Adrenal gland (tissue), 12 donors: ENCODE data around the gene DIPK1B. TPM values are rescaled to one million over a fixed set of nuclear protein-coding genes. Genes with fewer than 3 reads are reported as not detected.

ENCODE experiments used
- DNase-seq, 7 donors: peaks; one replicate each; pipeline ENCODE4 v3.0.0-alpha.2; 2019 to 2020
- H3K27ac ChIP-seq, 5 donors: fragments of 200-600 bp; sonication (generic) in 4 of 5; 1 replicate in 3 of 5; 2 replicates in 2 of 5; pipeline versions ENCODE4 v1.5.1 to v1.8.0; 2016 to 2020; ENCODE audit warnings: mild to moderate bottlenecking in 1 of 5
- H3K27me3 ChIP-seq: fragments of 200-600 bp; 2 replicates; pipeline ENCODE4 v1.8.0; 2021
- H3K36me3 ChIP-seq, 2 donors: fragments of 200-600 bp; replicated peaks in 1 of 2; 1 replicate in 1 of 2; 2 replicates in 1 of 2; pipeline versions ENCODE4 v1.5.1 to v1.8.0; 2018 to 2022
- H3K4me1 ChIP-seq, 2 donors: fragments of 200-600 bp; replicated peaks in 1 of 2; 1 replicate in 1 of 2; 2 replicates in 1 of 2; pipeline versions ENCODE4 v1.5.1 to v1.8.0; 2018 to 2021
- H3K4me3 ChIP-seq, 4 donors: fragments of 200-600 bp; sonication (generic) in 3 of 4; one replicate each; pipeline ENCODE4 v1.5.1; 2016 to 2018
- H3K9me3 ChIP-seq, 3 donors: fragments of 200-600 bp; sonication (generic) in 1 of 3; replicated peaks in 1 of 3; 1 replicate in 2 of 3; 2 replicates in 1 of 3; pipeline versions ENCODE4 v1.5.1 to v1.8.0; 2016 to 2021
- POLR2A ChIP-seq, 2 donors: fragments of 450-650 bp; IDR thresholded peaks; one replicate each; pipeline ENCODE4 v1.6.1; 2017; ENCODE audit warnings: antibody characterized with exemption in 2 of 2, mild to moderate bottlenecking in 2 of 2, moderate library complexity in 1 of 2
- WGBS, 4 donors: extraction: QIAGEN DNeasy Blood & Tissue Kit in 2 of 4; methylation state at CpG; one replicate each; pipeline versions ENCODE4 v1.1.5 to v1.1.7; 2013 to 2017; 5-methylcytosine and 5-hydroxymethylcytosine counted together
- intact Hi-C, 2 donors: fragments of 100-400 bp; cut with DNase I; formaldehyde crosslinking; loops; one replicate each; pipeline versions ENCODE4 v1.14.1 to v1.15.0; 2022 to 2023
- polyA plus RNA-seq, 3 donors: library from polyadenylated mRNA; stranded (reverse); fragments of 200-250 nt in 2 of 3; fragments of 350-450 nt in 1 of 3; fragmentation: Illumina TruSeq in 1 of 3; extraction: RNeasy Lipid Tissue Mini Kit (QIAGEN cat#74804) in 1 of 3; gene quantifications; one replicate each; pipeline ENCODE4 v1.2.3, GENCODE V29; 2013 to 2014
- total RNA-seq, 9 donors: library from RNA; depleted of rRNA in 4 of 9; stranded (reverse); fragments of >200 nt in 4 of 9; fragments of 120-200 nt in 1 of 9; fragmentation: NEBNext Ultra II Directional in 1 of 9; extraction: Animal tissue kit (Norgen Biotek cat#: 25700) in 1 of 9; gene quantifications; one replicate each; pipeline versions ENCODE4 v1.1.0 to v1.2.4, GENCODE V29; 2013 to 2023
- TF ChIP-seq, protein P1 (sequence below), 6 experiments: fragments of 450-650 bp in 4 of 6; fragments of 200-600 bp in 2 of 6; sonication (generic) in 1 of 6; IDR thresholded peaks; 1 replicate in 5 of 6; 2 replicates in 1 of 6; pipeline versions ENCODE4 v1.5.1 to v1.8.0; 2016 to 2021; ENCODE audit warnings: antibody characterized with exemption in 6 of 6, mild to moderate bottlenecking in 2 of 6, moderate library complexity in 1 of 6
- donor health status: healthy with polysubstance abuse.
- donor health status: Bipolar disorder and iron deficiency.
- donor health status: DM: yes; HTN: yes; CAD: no.
- donor health status: DM: no; HTN: no; CAD: no.
- donor health status: DM: no; HTN: no; CAD: no.
- donor health status: DM: yes; HTN: yes; CAD: no.

Gene DIPK1B
- total and polyA plus RNA-seq, 12 donors = 1.4 to 19.2 (median 8.3) TPM

DNA sequence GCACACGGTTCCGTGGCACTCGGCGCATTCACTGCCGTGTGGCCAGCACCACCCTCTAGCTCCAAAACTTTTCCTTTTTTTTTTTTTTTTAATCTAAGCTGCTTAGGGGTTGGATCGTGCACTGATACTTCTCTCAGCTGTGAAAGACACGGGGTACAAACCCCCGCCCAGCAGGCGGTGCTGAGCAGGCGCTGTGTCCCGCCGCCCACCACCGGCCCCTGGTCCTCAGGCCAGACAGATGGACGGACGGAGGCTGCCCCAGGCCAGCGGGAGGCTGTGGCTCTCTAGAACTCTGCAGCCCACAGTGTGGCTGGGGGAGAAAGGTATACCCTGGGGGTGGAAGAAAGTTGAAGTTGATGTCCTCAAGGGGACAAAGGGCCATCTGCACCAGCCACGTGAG, 31.3 kb upstream of the DIPK1B start:
- TF ChIP-seq POLR2A (IDR thresholded peaks at IDR 0.05) = no peak
- TF ChIP-seq, protein P1, sequence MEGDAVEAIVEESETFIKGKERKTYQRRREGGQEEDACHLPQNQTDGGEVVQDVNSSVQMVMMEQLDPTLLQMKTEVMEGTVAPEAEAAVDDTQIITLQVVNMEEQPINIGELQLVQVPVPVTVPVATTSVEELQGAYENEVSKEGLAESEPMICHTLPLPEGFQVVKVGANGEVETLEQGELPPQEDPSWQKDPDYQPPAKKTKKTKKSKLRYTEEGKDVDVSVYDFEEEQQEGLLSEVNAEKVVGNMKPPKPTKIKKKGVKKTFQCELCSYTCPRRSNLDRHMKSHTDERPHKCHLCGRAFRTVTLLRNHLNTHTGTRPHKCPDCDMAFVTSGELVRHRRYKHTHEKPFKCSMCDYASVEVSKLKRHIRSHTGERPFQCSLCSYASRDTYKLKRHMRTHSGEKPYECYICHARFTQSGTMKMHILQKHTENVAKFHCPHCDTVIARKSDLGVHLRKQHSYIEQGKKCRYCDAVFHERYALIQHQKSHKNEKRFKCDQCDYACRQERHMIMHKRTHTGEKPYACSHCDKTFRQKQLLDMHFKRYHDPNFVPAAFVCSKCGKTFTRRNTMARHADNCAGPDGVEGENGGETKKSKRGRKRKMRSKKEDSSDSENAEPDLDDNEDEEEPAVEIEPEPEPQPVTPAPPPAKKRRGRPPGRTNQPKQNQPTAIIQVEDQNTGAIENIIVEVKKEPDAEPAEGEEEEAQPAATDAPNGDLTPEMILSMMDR (IDR thresholded peaks at IDR 0.05) = no peak
- 89 to 95% (median 92%) methylated on average over 16 to 17 of the region's 17 CpGs for WGBS, 4 donors
- peaks cover 14 to 18% of the 10 kb centered on the region in 2 donors for H3K4me1 ChIP-seq
- DNase-seq = no peak
- H3K27ac ChIP-seq = no peak overlapping the region
- no peaks in the 10 kb centered on the region for H3K36me3 ChIP-seq
- no peaks in the 10 kb centered on the region for H3K9me3 ChIP-seq
- H3K27me3 ChIP-seq = no peaks in the 10 kb centered on the region
- H3K4me3 ChIP-seq = no peak overlapping the region
- intact Hi-C loops = no loop called here

DNA sequence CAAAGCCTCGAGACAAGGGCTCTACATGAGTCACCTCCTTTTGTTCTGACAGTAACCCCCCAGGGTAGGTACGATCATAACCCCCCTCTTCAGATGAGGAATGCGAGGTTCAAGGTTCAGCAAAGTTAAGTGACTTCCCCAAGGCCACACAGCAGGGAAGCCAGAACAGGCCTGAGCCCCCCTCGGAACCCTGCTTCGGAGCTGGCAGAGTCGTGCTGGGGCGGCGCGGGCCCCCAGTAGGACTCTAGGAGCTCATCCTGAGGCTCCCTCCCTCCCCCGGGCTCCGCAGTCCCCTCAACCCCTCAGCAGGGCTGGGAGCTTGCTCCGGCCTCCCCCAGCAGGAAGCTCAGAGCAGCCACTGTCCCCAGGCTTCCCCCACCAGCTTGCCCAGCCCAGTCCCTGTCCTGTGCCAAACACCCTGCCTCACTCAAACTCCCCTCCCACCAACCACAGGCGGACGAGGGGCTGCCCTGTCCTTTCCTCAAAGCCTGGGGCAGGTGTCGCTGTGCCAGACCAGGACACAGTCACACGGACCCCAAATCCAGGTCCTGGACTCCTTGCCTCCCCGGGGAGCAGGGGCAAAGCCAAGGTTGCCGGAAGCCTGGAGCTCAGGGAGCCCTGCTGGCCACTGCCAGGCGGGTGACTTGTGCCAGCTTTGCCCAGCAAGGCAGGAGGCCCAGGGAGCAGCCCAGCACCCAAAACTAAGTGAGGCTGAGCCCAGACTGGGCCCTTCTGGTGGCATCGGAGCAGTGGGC, 30.2 kb upstream of the DIPK1B start:
- H3K9me3 ChIP-seq = no peaks in the 10 kb centered on the region
- 74 to 85% (median 79%) methylated on average over 8 to 20 of the region's 20 CpGs for WGBS, 4 donors
- intact Hi-C loops = no loop called here

GRCh38 chr9:136682710-136683109, 29.7 kb upstream of the DIPK1B start:
- Histone ChIP-seq H3K4me3 (no peak overlapping the region), H3K27me3 (no peaks in the 10 kb centered on the region), H3K36me3 (no peaks in the 10 kb centered on the region), H3K27ac (no peak overlapping the region), H3K9me3 (no peaks in the 10 kb centered on the region), H3K4me1 (peaks cover 17 to 24% of the 10 kb centered on the region in 2 donors)
- 72 to 90% (median 88%) methylated on average over 4 to 10 of the region's 10 CpGs for WGBS, 4 donors
- no peak for TF ChIP-seq POLR2A (IDR thresholded peaks at IDR 0.05)
- TF ChIP-seq, protein P1 (IDR thresholded peaks at IDR 0.05) = no peak
- intact Hi-C loops = no loop called here
- no peak for DNase-seq

More for the DNA sequence above, 30.2 kb upstream of the DIPK1B start:
- Histone ChIP-seq H3K36me3 (no peaks in the 10 kb centered on the region), H3K27me3 (no peaks in the 10 kb centered on the region), H3K27ac (peak overlapping the region in 1 of 5 donors; percentile 21), H3K4me1 (peaks cover 17 to 24% of the 10 kb centered on the region in 2 donors), H3K4me3 (no peak overlapping the region)
- DNase-seq = peak in 2 of 7 donors; percentile 52 to 56
- TF ChIP-seq POLR2A (IDR thresholded peaks at IDR 0.05) = no peak
- TF ChIP-seq, protein P1 (IDR thresholded peaks at IDR 0.05) = peak in 1 of 6 experiments; percentile 7

DNA sequence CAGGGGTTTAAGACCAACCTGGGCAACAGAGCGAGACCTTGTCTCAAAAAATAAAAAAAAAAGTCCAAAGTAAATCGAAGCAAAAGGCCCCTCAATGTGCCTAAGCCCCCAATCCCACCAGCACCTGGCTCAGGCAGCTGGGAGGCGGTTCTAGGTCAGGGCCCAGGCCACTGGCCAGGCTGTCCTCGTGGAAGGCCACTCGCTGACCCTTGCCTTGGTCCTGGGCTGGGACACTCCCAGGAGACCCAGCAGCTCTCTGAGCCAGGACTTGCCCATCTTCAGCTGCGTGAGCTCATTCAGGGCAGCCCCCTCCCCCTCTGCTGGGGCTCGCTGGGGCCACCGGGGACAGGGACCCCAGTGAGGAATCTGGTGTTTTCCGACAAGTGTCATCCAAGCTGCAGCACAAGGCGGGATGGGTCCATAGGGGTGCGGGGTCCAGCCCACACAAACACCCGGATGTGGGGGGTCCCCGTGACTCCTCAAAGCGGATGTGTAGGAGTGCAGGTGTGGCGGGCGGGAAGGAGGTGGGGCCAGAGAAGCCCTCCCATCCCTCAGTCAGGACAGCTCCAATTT, 29.1 kb upstream of the DIPK1B start:
- Histone ChIP-seq H3K9me3 (no peaks in the 10 kb centered on the region), H3K27ac (no peak overlapping the region), H3K4me3 (no peak overlapping the region), H3K27me3 (no peaks in the 10 kb centered on the region), H3K36me3 (no peaks in the 10 kb centered on the region), H3K4me1 (peaks cover 17 to 24% of the 10 kb centered on the region in 2 donors)
- TF ChIP-seq, protein P1 (IDR thresholded peaks at IDR 0.05) = no peak
- TF ChIP-seq POLR2A (IDR thresholded peaks at IDR 0.05) = no peak
- WGBS, 4 donors = 86 to 93% (median 90%) methylated on average over 9 to 16 of the region's 16 CpGs
- no peak for DNase-seq
- intact Hi-C loops = no loop called here
